PC-3 (cell line): Measurements from ENCODE around the gene KIR2DL3.
"Not testable (repeated sequence)": the region's sequence is repeated elsewhere in the genome, so short reads cannot be mapped to it uniquely, and the experiment has no call there.

Experiments
- EZH2 ChIP-seq: fragments of 300-600 bp; sonication (generic); IDR thresholded peaks from one replicate; pipeline ENCODE4 v1.6.1; 2017; ENCODE audit warnings: antibody characterized with exemption, mild to moderate bottlenecking, low read length; ENCODE audit not compliant: unreplicated experiment
- TF ChIP-seq, protein P1 (sequence below): fragments of 300-600 bp; sonication (generic); conservative IDR thresholded peaks from 2 replicates; pipeline ENCODE4 v1.5.1; 2017; ENCODE audit warnings: antibody characterized with exemption, low read depth, mild to moderate bottlenecking, low read length

DNA sequence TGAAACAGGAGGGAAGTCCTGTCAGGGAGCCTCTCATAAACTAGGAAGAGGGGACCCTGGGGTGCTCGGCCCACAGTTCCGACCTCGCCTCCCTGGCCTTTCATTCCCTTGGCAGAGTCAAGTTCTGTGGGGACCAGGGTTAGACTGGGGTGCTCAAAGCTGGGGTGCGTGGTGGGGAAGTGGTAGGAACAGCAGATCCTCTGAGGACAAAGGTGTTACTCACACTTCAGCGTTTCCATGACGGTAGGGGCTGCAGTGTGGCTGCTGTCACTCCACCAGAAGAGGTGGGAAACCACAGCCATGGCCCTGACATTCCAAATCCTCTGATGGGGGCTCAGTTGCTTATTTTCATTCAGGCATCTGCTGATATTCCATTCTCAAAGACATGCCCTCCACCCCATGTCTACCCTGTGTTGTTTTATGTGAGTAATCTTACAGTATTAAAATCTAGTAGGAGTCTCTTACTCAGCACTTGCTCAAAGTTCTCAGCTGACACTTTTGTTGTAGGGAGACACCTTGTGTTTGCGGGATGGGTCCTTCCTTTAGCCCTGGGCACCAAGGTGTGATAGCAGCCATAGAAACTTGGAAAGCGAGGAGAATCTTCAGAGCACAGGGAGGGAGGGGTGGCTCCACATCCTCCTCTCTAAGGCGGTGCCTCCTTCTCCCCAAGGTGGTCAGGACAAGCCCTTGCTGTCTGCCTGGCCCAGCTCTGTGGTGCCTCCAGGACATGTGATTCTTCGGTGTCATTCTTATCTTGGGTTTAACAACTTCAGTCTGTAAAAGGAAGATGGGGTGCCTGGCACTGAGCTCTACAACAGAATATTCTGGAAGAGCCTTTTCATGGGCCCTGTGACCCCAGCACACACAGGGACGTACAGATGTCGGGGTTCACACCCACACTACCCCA is 18.1 kb downstream of the KIR2DL3 start:
- TF ChIP-seq, protein P1, sequence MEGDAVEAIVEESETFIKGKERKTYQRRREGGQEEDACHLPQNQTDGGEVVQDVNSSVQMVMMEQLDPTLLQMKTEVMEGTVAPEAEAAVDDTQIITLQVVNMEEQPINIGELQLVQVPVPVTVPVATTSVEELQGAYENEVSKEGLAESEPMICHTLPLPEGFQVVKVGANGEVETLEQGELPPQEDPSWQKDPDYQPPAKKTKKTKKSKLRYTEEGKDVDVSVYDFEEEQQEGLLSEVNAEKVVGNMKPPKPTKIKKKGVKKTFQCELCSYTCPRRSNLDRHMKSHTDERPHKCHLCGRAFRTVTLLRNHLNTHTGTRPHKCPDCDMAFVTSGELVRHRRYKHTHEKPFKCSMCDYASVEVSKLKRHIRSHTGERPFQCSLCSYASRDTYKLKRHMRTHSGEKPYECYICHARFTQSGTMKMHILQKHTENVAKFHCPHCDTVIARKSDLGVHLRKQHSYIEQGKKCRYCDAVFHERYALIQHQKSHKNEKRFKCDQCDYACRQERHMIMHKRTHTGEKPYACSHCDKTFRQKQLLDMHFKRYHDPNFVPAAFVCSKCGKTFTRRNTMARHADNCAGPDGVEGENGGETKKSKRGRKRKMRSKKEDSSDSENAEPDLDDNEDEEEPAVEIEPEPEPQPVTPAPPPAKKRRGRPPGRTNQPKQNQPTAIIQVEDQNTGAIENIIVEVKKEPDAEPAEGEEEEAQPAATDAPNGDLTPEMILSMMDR: not testable (repeated sequence)
- not testable (repeated sequence) for TF ChIP-seq EZH2
